MG63 (cell line): Measurements from ENCODE around the gene ADGRL2. TPM values are rescaled to one million over a fixed set of nuclear protein-coding genes. Genes with fewer than 3 reads are reported as not detected.

Source experiments
- DNase-seq: peaks from one replicate; pipeline ENCODE4 v3.0.0-alpha.2; 2020
- H3K27me3 ChIP-seq: fragments of 250-450 bp; sonication (Bioruptor Pico); 2 replicates; pipeline ENCODE4 v1.5.1; 2020; ENCODE audit warnings: mild to moderate bottlenecking, moderate library complexity
- H3K36me3 ChIP-seq: fragments of 250-450 bp; sonication (Bioruptor Pico); 2 replicates; pipeline ENCODE4 v1.5.1; 2020; ENCODE audit warnings: mild to moderate bottlenecking, moderate library complexity
- H3K4me3 ChIP-seq: fragments of 250-450 bp; sonication (Bioruptor Pico); 2 replicates; pipeline ENCODE4 v1.5.1; 2020; ENCODE audit warnings: mild to moderate bottlenecking, moderate library complexity
- H3K9me3 ChIP-seq: fragments of 250-450 bp; sonication (Bioruptor Pico); 2 replicates; pipeline ENCODE4 v1.5.1; 2020; ENCODE audit warnings: mild to moderate bottlenecking, moderate library complexity
- total RNA-seq: library from RNA; depleted of rRNA; stranded (reverse); fragments of >200 nt; shearing (Covaris generic); gene quantifications from 2 replicates; pipeline ENCODE4 v1.2.3, GENCODE V29; 2014; ENCODE audit warnings: low replicate concordance

ADGRL2 gene
- total RNA-seq, 1 experiment from 2014 or later: 0.13 TPM

DNA sequence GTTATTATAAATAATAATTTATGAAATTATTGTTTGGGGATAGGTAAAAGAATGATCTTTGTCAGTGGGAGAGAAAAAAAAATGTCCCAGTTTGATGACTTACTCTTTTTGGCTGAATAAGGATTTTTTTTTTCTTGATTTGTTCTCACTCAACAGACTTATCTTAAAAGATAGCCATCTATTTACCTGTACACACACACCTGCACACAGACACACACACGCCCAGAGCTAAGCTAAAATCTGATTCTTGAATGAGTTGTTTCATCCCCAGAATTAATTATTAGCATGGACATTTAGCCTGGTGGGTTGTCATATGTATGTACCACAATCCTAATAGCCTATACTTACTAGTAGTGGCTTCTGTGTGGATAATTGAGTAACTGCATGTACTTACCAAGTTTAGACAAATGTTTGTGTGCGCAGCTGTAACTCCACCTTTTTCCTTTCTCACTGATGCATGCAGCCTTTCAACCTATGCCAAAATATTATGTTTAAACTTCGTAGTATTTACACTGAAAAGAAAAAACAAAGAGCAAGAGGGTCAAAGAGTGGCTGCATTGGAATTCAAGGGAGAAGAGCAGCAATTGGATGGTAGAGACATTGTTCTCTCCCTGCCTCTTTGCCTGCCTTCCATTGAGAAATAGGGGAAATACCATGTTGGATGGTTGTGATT lies 174.3 kb downstream of the ADGRL2 start:
- H3K27me3 ChIP-seq: no peaks in the 10 kb centered on the region
- no peak for DNase-seq
- H3K4me3 ChIP-seq: no peak overlapping the region
- no peaks in the 10 kb centered on the region for H3K36me3 ChIP-seq
- H3K9me3 ChIP-seq: no peaks in the 10 kb centered on the region

DNA sequence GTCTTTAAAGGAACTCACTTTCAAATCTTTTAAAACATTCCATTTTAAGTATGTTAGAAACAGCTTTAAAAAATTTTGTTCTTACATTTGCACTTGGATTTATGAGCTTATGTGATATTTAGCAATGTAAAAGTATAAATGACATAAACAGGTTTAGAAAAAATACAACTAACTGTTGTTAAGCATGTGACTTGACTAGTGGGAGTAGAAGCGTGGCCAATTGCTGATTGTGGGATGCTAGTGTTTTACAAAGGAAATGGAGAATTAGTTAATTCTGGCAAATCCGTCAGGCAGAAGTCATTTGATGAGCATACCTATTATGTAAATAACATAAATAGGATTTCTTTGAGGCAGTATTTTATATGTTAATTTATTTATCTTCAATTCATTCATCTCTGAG lies 175.8 kb downstream of the ADGRL2 start:
- no peak for DNase-seq
- Histone ChIP-seq H3K9me3 (no peaks in the 10 kb centered on the region), H3K27me3 (no peaks in the 10 kb centered on the region), H3K4me3 (no peak overlapping the region), H3K36me3 (no peaks in the 10 kb centered on the region)

DNA sequence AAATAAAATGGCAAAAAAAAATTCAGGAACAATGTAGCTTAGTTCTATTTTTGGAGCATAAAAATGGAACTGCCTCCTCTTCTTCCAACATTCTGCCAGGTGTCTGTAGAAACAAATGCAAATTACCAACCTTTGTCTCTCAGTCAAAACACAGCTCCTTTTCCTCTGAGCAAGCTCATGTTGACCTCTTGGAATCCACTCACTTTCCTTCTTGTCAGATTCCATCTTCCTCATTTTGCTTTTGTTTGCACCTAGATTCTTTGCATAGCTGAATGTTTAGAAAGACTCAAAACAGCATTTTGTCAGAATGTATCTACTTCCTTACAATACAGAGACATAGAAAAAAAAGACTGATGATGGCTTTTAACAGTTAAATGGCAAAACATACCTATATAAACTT lies 178.2 kb downstream of the ADGRL2 start:
- Histone ChIP-seq H3K9me3 (no peaks in the 10 kb centered on the region), H3K4me3 (no peak overlapping the region), H3K36me3 (no peaks in the 10 kb centered on the region), H3K27me3 (no peaks in the 10 kb centered on the region)
- no peak for DNase-seq

DNA sequence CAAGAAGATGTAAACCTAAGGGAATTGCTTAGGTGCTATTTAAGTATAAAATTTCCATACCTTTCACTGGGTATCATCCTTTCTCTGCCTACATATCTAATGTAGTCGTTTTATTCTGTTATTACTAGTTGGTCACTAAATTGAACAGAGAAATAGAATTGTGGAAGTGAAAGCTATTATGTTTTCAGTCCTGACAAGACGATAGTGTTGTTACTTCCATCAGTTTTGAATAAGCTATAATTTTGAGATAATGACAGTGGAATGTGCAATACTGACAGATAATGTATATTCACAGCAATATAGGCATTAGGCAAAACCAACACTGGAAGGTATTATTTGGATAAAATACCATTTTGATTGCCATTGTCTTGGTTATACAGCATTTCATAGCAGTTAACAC lies 181.8 kb downstream of the ADGRL2 start:
- Histone ChIP-seq H3K9me3 (no peaks in the 10 kb centered on the region), H3K4me3 (no peak overlapping the region), H3K36me3 (no peaks in the 10 kb centered on the region), H3K27me3 (no peaks in the 10 kb centered on the region)
- no peak for DNase-seq

DNA sequence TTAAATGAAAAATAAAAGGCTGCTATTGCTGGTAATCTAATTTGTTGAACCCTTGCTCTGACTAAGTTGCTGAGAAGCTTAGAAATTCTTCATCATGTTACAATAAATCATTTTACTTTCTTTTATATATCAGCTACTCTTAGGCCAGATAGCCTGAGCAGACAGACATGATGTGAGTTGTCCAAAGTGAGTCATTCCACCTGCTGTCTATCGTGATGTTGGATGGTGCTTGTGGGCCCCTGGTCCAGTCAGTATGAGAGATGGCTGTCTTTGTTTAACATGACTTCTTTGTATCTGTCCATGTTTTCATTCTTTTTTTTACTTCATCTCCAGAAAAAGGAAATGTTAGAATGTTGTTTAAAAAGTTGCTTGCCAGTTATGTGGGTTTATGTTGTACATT lies 188.8 kb downstream of the ADGRL2 start:
- Histone ChIP-seq H3K4me3 (no peak overlapping the region), H3K36me3 (no peaks in the 10 kb centered on the region), H3K9me3 (no peaks in the 10 kb centered on the region), H3K27me3 (no peaks in the 10 kb centered on the region)
- no peak for DNase-seq

DNA sequence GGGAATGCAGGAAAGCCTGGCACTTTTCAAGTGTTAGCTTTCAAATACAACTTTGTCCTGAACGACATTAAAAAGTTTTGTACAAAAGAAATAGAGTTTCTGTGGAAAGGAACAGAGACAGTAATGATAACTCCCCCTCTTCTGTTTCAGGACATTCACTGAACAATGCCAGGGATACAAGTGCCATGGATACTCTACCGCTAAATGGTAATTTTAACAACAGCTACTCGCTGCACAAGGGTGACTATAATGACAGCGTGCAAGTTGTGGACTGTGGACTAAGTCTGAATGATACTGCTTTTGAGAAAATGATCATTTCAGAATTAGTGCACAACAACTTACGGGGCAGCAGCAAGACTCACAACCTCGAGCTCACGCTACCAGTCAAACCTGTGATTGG lies 189.5 kb downstream of the ADGRL2 start:
- no peak overlapping the region for H3K4me3 ChIP-seq
- no peaks in the 10 kb centered on the region for H3K27me3 ChIP-seq
- no peaks in the 10 kb centered on the region for H3K9me3 ChIP-seq
- DNase-seq: no peak
- H3K36me3 ChIP-seq: no peaks in the 10 kb centered on the region

DNA sequence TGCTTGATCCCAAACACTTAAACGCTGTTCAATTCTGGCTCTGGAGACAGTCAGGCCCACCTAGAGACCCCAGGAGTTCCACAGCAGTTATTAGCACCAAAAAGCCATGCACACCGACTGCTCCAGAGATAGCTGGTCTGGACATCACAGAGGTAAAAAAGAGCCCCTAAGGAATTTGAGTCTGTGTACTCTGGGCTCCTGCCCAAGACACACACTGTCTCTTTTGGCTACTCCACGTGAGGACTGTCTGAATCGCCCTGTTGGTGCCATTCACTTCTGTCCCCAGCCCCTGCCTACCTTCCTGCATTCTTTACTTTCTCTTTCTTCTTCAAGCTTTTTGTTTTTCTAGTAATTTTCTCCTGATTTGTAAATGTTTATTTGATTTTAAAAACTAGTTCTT lies 197.4 kb downstream of the ADGRL2 start:
- DNase-seq: no peak
- H3K27me3 ChIP-seq: no peaks in the 10 kb centered on the region
- H3K9me3 ChIP-seq: no peaks in the 10 kb centered on the region
- no peak overlapping the region for H3K4me3 ChIP-seq
- H3K36me3 ChIP-seq: no peaks in the 10 kb centered on the region

DNA sequence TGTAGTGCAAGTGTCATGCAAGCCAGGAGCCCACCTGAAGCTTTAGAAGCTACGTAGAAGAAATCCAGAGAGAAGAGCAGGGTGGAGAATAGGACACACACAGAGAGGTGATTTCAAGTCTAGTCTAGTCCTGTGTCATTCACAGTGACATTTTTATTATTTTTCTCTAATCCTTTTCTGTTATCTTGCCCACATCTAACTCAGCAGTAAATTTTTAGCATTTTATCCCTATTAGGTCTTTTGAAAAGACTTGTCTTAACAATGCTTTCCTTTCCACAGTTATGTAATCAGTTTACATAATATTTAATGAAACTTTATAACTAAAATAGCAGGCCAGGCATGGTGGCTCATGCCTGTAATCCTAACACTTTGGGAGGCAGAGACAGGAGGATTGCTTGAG lies 198.6 kb downstream of the ADGRL2 start:
- Histone ChIP-seq H3K4me3 (no peak overlapping the region), H3K36me3 (no peaks in the 10 kb centered on the region), H3K9me3 (no peaks in the 10 kb centered on the region), H3K27me3 (no peaks in the 10 kb centered on the region)
- no peak for DNase-seq

DNA sequence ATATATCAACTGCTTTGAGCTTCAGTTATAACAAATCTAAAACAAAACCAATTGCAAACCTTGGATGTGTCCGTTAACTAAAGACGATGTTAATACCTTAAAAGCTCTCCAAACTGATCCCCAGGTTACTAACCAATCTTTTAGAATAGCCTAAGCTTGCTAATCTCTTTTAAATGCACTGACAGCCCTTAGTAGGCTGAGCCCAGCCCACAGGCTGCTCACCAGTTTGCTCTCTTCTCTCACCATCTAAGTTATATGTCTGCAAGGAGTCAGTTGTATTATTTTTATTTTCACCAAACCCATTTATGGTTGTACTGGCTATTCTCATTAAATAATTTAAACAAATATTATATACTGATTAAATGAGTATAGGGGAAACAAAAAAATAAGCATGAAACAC lies 199.5 kb downstream of the ADGRL2 start:
- Histone ChIP-seq H3K9me3 (no peaks in the 10 kb centered on the region), H3K36me3 (no peaks in the 10 kb centered on the region), H3K4me3 (no peak overlapping the region), H3K27me3 (no peaks in the 10 kb centered on the region)
- no peak for DNase-seq

DNA sequence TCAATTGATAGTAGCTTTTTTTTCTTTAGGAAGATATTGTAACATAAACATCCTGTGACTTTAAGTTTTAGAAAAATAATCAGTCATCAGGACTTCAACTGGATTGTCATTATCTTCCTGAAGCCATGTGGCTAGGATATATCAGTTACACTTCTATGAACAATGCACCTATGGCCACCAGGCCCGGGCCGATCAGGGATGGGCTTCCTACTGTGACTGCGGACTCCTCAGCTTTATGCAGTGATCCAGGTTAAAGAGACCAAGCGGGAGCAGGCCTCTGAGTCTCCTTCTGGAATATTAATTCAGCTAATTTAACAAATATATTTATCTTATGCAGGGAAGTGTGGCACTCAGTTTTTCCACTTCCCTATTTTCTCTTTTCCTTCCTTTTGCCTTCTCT lies 200.6 kb downstream of the ADGRL2 start:
- no peaks in the 10 kb centered on the region for H3K27me3 ChIP-seq
- no peaks in the 10 kb centered on the region for H3K36me3 ChIP-seq
- DNase-seq: no peak
- no peak overlapping the region for H3K4me3 ChIP-seq
- H3K9me3 ChIP-seq: no peaks in the 10 kb centered on the region

DNA sequence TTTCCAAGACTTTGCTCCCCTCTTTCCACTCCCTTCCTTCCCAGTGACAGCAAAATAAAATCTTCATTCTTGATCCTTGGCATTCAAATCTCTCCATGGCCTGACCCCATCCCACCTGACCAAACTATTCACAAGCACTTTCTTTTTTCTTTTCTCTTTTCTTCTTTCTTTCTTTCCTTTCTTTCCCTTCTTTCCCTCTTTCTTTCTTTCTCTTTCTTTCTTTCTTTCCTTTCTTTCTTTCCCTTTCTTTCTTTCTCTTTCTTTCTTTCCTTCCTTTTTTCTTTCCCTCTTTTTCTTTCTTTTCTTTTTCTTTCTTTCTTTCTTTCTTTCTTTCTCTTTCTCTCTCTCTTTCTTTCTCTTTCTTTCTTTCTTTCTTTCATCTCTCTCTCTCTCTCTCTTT lies 207.1 kb downstream of the ADGRL2 start:
- DNase-seq: no peak
- H3K27me3 ChIP-seq: no peaks in the 10 kb centered on the region
- H3K4me3 ChIP-seq: no peak overlapping the region
- H3K36me3 ChIP-seq: no peaks in the 10 kb centered on the region
- no peaks in the 10 kb centered on the region for H3K9me3 ChIP-seq

DNA sequence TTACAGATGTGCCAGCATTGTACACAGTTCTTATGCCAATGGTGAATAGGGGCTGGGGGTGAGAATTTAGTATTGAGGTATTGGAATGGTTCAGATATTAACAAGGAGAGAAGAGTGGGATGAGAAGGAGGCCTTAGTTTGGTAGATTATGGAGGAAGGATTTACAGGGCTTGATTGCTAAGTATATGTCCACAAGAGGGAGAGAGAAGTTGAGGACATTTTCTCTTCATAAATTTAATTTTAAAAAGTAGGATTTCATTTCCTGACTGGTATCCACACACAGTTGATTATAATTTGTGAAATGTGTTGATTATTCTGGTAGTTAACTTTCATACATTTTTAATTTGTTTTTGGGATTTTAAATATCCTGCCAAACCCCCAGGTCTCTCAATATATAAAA lies 213.0 kb downstream of the ADGRL2 start:
- Histone ChIP-seq H3K9me3 (no peaks in the 10 kb centered on the region), H3K4me3 (no peak overlapping the region), H3K27me3 (no peaks in the 10 kb centered on the region), H3K36me3 (no peaks in the 10 kb centered on the region)
- no peak for DNase-seq

DNA sequence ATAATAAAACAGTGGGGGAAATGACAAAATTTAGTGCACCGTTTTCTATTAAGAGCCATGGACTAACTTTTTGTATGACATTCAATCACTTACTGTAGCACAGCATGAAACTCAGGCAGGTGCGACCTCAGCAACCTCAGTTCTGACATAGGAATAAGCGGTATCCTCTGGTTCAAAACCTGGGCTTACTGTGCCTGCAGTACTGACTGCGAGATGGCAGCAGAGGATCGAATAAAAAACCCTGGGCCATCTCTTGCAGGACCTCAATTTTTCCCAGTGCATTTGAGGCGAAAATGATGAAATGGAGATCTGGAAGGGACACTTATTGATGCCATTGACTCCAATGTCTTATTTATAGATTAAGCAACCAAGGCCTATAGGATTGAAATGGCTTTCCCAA lies 214.7 kb downstream of the ADGRL2 start:
- DNase-seq: no peak
- Histone ChIP-seq H3K27me3 (no peaks in the 10 kb centered on the region), H3K36me3 (no peaks in the 10 kb centered on the region), H3K4me3 (no peak overlapping the region), H3K9me3 (no peaks in the 10 kb centered on the region)

DNA sequence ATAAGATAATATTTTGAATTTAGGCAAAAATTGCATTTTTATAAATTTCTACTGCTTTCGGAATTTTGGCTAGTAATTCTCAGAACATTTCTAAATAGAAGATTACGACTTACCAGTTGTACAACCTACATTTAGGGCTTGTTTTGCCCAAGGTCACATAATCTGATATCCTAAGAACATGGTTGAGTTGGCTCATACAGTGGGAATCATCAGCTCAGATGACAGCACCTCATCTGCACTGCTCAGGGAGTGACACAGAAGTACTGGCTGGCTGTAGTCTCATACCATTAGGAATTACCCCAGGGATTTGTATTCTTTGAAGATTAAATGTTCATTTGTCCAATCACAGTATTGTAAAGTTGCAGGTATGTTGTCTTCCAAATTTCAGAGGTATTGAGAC lies 217.6 kb downstream of the ADGRL2 start:
- no peaks in the 10 kb centered on the region for H3K36me3 ChIP-seq
- H3K9me3 ChIP-seq: no peaks in the 10 kb centered on the region
- no peak for DNase-seq
- H3K4me3 ChIP-seq: no peak overlapping the region
- H3K27me3 ChIP-seq: no peaks in the 10 kb centered on the region

DNA sequence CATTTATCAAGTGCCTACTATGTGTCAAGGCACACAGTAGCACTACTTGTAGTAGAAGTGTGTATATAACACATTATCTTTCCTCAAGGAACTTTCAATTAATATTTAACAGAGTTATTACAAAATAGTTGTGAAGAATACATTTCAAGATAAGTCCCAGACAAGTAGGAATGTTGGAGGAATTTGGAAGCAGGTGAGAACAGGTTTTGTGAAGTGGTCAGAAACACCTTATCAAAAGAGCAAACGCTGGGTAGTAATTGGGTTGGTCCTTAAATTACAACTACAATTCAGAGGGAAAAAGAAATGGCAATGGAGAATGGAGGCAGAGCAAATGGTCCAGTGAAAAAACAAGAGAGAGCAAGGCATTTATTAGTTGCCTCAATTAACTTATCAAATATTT lies 218.8 kb downstream of the ADGRL2 start:
- no peaks in the 10 kb centered on the region for H3K27me3 ChIP-seq
- no peak overlapping the region for H3K4me3 ChIP-seq
- no peak for DNase-seq
- no peaks in the 10 kb centered on the region for H3K36me3 ChIP-seq
- no peaks in the 10 kb centered on the region for H3K9me3 ChIP-seq

DNA sequence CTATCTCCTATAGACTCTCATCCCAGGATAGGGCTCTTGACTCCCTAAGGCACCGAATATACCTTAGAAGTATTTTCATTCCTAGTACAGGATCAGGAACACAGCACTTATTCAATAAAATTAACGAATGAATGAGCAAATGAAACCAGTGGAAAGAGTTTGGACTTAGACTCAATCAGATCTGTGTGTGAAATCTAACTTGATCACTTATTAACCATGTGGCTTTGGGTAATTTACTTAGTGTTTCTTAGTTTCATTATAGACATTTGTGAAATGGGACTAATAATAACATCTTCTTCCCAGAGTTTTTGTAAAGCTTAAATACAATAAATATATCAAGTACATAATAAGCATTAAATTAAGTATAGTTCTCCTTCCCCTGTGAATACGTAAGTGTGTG lies 230.1 kb downstream of the ADGRL2 start:
- no peak for DNase-seq
- H3K27me3 ChIP-seq: no peaks in the 10 kb centered on the region
- H3K36me3 ChIP-seq: no peaks in the 10 kb centered on the region
- H3K4me3 ChIP-seq: no peak overlapping the region
- H3K9me3 ChIP-seq: no peaks in the 10 kb centered on the region

DNA sequence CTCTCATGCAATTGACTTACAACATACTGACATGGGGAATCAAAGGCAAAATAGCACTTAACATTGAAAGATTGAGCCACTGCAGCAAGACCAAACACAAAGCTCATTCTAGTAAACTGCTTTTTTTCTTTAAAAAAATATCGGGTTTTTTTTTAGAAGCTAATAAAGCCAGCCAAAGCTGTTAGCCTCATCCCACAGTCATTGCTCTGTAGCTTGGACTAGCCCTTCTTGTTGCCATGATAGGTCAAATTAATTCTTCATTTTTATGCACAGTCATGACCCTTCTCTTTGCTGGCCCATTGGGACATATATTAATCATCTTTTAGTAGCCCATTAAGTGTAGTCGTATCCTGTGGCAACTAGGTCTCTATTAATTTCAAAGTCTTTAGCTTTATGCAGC lies 231.3 kb downstream of the ADGRL2 start:
- DNase-seq: no peak
- H3K36me3 ChIP-seq: no peaks in the 10 kb centered on the region
- no peak overlapping the region for H3K4me3 ChIP-seq
- no peaks in the 10 kb centered on the region for H3K27me3 ChIP-seq
- H3K9me3 ChIP-seq: no peaks in the 10 kb centered on the region

DNA sequence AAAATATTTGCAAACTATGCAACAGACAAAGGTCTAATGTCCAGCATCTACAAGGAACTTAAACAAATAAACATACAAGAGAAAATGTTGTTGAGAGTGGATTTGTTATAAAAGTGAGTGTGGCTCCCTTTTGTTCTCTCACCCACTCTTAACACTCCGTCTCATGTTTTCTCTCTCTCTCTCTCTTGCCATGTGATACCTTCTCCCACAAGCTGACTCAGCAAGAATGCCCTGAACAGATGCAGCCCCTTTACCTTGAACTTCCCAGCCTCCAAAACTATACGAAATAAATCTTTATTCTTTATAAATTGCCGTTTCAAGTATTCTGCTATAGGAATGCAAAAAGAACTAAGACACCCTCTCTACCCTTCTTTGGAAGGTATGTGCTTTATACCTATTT lies 234.1 kb downstream of the ADGRL2 start:
- H3K4me3 ChIP-seq: no peak overlapping the region

More for the DNA sequence above, 234.1 kb downstream of the ADGRL2 start:
- Histone ChIP-seq H3K27me3 (no peaks in the 10 kb centered on the region), H3K36me3 (no peaks in the 10 kb centered on the region), H3K9me3 (no peaks in the 10 kb centered on the region)
- DNase-seq: no peak
